NCI-H1436 treated with DMSO at 0.1 percent for 48 hours (cell line): ENCODE data around the gene SPOCK1.
"Not testable (repeated sequence)": the region's sequence is repeated elsewhere in the genome, so short reads cannot be mapped to it uniquely, and the experiment has no call there.

ENCODE experiments used
- DNase-seq: peaks from one replicate; lab custom pipeline; 2025; lab: John Stamatoyannopoulos, UW

Gene SPOCK1

GRCh38 chr5:137498736-137499505 lies at the start of gene SPOCK1:
TSS of gene SPOCK1 (minus strand) at chr5:137499326.
- no peak for DNase-seq

GRCh38 chr5:137545956-137546355 lies 46.8 kb upstream of the SPOCK1 start:
- no peak for DNase-seq

DNA sequence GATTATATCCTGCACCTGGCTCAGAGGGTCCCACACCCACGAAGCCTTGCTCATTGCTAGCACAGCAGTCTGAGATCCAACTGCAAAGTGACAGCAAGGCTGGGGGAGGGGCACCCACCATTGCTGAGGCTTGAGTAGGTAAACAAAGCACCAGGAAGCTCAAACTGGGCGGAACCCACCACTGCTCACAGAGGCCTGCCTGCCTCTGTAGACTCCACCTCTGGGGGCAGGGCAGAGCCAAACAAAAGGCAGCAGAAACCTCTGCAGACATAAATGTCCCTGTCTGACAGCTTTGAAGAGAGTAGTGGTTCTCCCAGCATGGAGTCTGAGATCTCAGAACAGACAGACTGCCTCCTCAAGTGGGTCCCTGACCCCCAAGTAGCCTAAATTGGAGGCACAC lies 36.3 kb upstream of the SPOCK1 start:
- not testable (repeated sequence) for DNase-seq

DNA sequence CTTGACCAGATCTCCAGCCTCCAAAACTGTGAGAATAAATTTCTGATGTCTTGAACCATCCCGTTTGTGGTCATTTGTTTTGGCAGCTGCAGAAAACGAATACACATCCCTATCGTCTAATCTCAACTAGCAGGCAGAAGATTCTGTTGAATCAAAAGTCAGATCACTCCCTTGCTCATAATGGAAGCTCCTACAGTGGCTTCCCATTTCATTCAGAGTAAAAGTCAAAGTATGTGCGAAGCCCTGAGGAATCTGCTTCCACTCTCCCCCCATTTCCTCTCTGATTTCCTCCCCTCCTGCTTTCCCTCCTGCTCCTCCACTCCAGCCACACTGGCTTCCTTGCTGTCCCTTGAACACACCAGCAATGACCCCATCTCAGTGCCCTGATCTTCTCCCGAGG lies 34.8 kb upstream of the SPOCK1 start:
- no peak for DNase-seq

GRCh38 chr5:137531266-137531665 lies 32.1 kb upstream of the SPOCK1 start:
- no peak for DNase-seq

DNA sequence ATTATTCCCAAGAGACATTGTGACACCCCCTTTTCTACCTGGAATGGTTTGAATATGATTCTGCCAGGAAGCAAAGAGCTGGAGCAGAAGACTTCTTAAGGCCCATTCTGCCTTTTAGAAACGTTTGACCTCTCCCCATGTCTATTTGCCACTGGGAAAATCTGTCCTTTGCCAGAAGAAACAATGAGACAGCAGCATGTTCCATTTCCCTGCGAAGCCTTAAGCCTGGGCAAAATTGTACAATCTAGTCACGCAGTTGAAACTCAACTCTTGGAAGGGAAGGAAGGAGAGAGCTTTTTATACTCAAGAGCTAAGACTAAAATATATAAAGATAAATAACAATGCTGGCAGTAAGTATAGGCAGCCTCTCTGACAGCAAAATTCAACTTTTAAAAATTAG lies 22.1 kb upstream of the SPOCK1 start:
- no peak for DNase-seq

- DNase-seq = no peak
Observed at GRCh38 chr5:137516961-137517360, 17.8 kb upstream of the SPOCK1 start.

DNA sequence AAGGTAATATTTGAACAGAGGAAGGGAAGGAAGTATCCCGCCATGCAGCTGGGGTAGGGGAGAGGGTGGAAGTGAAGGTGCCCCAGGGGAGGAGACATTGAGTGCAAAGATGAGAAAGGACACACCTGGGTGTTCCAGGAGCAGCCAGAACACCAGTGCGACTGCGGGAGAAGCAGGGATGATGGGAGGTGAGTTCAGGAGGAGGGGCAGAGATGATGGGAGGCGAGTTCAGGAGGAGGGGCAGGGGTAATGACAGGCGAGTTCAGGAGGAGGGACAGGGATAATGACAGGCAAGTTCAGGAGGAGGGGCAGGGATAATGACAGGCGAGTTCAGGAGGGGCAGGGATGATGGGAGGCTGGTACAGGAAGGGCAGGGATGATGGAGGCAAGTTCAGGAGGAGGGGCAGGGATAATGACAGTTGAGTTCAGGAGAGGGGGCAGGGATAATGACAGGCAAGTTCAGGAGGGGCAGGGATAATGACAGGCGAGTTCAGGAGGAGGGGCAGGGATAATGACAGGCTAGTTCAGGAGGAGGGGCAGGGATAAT lies 17.2 kb upstream of the SPOCK1 start:
- no peak for DNase-seq

DNA sequence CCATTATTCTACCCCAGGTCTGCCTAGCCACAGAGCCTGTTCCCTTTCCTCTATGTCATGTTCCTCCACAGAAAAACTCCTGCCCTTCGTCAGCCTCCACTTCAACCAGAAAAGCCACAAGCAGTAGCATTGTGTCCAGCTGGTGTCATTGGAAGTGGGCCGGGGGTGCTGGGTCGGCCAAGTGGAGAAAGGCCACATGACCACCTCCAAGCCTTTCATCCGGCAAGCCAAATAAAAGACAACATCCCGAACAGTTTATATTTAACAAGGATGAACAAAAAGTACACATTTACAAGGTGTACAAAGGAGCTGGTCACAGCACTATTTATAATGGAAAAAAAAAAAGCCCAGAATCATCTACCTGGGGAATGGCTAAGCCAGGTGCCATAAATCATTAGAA lies 16.1 kb upstream of the SPOCK1 start:
- DNase-seq = no peak

- DNase-seq = no peak
Observed at GRCh38 chr5:137510671-137511070, 11.5 kb upstream of the SPOCK1 start.

GRCh38 chr5:137507150-137507549 lies 8.0 kb upstream of the SPOCK1 start:
- no peak for DNase-seq

DNA sequence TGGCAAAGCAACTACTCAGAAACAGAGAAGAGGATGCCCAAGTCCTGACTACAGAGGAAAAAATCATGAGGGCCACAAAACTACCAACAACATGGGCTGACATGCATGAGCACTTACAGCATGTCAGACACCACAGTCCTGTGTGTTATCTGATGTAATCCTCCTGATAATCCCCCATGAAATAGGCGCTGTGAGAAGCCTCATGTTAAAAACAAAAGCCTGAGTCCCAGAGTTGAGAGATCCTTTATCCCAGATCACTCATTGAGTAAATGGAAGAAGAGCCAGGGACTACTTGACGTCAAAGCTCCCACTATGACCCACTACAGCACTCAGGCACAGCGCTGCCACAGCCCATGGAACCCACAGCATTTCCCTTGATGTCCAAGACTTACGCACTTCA lies 7.2 kb upstream of the SPOCK1 start:
- DNase-seq = no peak

DNA sequence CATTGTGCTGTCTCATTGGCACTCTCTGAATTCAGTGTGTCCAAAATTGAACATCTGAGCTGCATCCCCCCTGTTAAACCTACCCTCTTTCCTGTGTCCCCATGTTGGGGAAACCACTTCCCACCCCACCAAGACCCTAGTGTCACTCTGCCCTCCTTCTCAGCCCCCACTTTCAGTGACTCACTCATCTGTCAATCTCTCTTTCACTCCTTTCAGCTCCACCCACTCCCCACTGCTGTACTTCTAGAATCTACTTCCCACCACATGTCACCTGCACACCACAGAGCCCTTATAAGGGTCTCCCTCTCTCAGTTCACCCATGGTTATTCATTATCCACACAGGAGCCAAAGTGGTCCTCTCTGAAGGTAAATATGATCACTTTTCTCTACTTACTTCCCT lies 5.8 kb upstream of the SPOCK1 start:
- no peak for DNase-seq

- no peak for DNase-seq
Observed at GRCh38 chr5:137503456-137503855, 4.3 kb upstream of the SPOCK1 start.

DNA sequence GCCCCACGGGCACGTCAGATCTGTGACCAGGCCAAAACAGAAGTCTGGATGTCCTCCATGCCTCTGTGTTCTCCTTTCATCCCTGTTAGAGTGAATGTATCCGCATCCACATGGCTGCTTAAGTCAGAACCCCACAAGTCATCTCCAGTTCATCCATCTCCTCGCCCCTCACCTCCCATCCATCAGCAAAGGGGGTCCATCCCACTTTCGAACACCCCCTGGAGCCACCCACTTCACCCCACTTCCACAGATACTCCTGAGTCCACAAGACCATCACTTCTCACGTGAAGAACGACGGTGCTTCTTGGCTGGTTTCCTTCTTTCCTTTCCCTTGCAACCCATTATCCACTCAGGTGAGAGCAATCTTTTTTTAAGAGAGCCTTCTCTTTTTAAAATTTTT lies 3.5 kb upstream of the SPOCK1 start:
- DNase-seq = no peak

- DNase-seq = no peak
Observed at GRCh38 chr5:137501846-137502406, 2.8 kb upstream of the SPOCK1 start.

- no peak for DNase-seq
Observed at GRCh38 chr5:137501226-137501625, 2.1 kb upstream of the SPOCK1 start.

- DNase-seq = no peak
Observed at GRCh38 chr5:137500615-137501225, 1.6 kb upstream of the SPOCK1 start.

DNA sequence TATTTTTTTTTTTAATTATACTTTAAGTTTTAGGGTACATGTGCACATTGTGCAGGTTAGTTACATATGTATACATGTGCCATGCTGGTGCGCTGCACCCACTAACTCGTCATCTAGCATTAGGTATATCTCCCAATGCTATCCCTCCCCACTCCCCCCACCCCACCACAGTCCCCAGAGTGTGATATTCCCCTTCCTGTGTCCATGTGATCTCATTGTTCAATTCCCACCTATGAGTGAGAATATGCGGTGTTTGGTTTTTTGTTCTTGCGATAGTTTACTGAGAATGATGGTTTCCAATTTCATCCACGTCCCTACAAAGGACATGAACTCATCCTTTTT lies 351 bp upstream of the SPOCK1 start:
- not testable (repeated sequence) for DNase-seq

DNA sequence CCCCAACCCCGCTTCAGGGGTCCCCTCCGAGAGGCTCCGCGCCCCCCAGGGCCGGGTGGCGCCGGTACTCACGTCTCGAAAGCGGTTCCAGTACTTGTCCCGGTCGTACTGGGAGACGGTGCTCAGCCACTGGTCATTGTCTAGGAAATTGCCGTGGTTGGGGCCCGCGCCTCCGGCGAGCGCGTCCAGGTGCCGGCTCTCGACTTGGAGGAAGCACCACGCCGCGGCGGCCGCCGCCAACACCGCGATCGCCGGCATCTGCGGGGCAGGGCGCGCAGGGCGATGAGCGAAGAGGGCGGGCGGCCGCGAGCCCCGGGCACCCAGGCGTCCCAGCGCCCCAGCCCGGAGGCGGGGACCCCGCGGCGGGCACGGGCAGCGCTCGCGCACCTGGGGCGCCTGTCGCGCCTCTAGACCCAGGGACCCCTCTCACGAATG lies 808 bp downstream of the SPOCK1 start:
- DNase-seq = no peak

- no peak for DNase-seq
Observed at GRCh38 chr5:137497396-137498290, 1.5 kb downstream of the SPOCK1 start.

GRCh38 chr5:137496919-137497318 lies 2.2 kb downstream of the SPOCK1 start:
- no peak for DNase-seq
